GM12874 (cell line): ENCODE measurements around the gene ATP6V1B1.

ENCODE experiments used
- CTCF ChIP-seq: IDR thresholded peaks from 2 replicates; pipeline ENCODE4 v1.5.1; 2011; ENCODE audit warnings: low read depth, mild to moderate bottlenecking, control low read depth, low read length, moderate library complexity; ENCODE audit not compliant: insufficient read depth

The ATP6V1B1 gene

GRCh38 chr2:70992945-70993853, 57.5 kb downstream of the ATP6V1B1 start:
- TF ChIP-seq CTCF, result no peak

GRCh38 chr2:70994009-70994698, 58.5 kb downstream of the ATP6V1B1 start:
- no peak for TF ChIP-seq CTCF

GRCh38 chr2:70994699-70995425, 59.2 kb downstream of the ATP6V1B1 start, which contains the start of gene TEX261:
Gene TEX261 (minus strand): TSS chr2:70994873. CDS start chr2:70994757, 116 bp downstream.
- peak; percentile 85 for TF ChIP-seq CTCF

GRCh38 chr2:70995426-70995729, 59.7 kb downstream of the ATP6V1B1 start:
- peak; percentile 49 for TF ChIP-seq CTCF

- no peak for TF ChIP-seq CTCF
Measured at GRCh38 chr2:70999362-70999761, 63.7 kb downstream of the ATP6V1B1 start.

- peak; percentile 98 for TF ChIP-seq CTCF
Measured at GRCh38 chr2:71000780-71001591, 65.3 kb downstream of the ATP6V1B1 start.
